ENCODE data around the gene TMEM108.

- no peak for TF ChIP-seq CTCF (IDR thresholded peaks at IDR 0.05)
- TF ChIP-seq POLR2AphosphoS5 (IDR thresholded peaks at IDR 0.05): no peak
Measured at GRCh38 chr3:133262333-133262732, 224.1 kb downstream of the TMEM108 start.
